VCaP (cell line): ENCODE results near the gene ANKRD26.
"Not testable (repeated sequence)": the region's sequence is repeated elsewhere in the genome, so short reads cannot be mapped to it uniquely, and the experiment has no call there.

Experiments
- H3K27ac ChIP-seq: fragments of 450-650 bp; 2 replicates; pipeline ENCODE4 v1.5.1; 2017
- TF ChIP-seq, protein P1 (sequence below): fragments of 450-650 bp; conservative IDR thresholded peaks from 2 replicates; pipeline ENCODE4 v1.5.1; 2017; ENCODE audit warnings: mild to moderate bottlenecking, moderate library complexity

Gene ANKRD26

DNA sequence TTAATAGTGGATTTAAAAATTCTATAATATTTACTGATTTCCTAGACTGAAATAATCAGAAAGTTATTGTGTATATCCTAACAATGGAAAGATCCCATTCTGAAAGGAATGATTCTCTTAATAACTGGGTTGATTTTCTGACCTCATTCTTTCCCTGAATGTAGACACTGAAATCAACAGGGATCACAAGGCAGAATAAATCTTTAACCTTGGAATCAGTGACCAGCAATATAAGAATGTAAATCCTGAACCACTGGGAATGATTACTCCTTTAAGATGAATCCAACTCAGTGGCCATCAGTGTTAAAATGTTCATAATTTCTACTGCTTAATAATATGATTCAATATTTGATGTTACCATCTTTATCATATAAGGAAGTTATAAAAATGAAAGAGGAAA is 47.6 kb downstream of the ANKRD26 start:
- TF ChIP-seq, protein P1, sequence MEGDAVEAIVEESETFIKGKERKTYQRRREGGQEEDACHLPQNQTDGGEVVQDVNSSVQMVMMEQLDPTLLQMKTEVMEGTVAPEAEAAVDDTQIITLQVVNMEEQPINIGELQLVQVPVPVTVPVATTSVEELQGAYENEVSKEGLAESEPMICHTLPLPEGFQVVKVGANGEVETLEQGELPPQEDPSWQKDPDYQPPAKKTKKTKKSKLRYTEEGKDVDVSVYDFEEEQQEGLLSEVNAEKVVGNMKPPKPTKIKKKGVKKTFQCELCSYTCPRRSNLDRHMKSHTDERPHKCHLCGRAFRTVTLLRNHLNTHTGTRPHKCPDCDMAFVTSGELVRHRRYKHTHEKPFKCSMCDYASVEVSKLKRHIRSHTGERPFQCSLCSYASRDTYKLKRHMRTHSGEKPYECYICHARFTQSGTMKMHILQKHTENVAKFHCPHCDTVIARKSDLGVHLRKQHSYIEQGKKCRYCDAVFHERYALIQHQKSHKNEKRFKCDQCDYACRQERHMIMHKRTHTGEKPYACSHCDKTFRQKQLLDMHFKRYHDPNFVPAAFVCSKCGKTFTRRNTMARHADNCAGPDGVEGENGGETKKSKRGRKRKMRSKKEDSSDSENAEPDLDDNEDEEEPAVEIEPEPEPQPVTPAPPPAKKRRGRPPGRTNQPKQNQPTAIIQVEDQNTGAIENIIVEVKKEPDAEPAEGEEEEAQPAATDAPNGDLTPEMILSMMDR = no peak
- no peak overlapping the region for H3K27ac ChIP-seq

DNA sequence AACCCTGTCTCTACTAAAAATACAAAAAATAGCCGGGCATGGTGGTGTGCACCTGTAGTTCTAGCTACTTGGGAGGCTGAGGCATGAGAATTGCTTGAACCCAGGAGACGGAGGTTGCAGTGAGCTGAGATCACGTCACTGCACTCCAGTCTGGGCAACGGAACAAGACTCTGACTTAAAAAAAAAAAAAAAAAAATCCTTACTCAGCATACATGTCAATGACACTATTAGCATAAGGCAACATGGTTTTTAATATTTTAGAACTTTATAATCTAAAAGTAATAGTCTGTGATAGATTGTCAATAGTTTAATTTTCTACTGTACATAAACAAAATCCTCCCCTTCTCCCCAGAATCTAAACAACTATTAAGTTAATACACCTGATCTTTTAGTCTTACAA is 55.0 kb downstream of the ANKRD26 start:
- not testable (repeated sequence) for H3K27ac ChIP-seq

DNA sequence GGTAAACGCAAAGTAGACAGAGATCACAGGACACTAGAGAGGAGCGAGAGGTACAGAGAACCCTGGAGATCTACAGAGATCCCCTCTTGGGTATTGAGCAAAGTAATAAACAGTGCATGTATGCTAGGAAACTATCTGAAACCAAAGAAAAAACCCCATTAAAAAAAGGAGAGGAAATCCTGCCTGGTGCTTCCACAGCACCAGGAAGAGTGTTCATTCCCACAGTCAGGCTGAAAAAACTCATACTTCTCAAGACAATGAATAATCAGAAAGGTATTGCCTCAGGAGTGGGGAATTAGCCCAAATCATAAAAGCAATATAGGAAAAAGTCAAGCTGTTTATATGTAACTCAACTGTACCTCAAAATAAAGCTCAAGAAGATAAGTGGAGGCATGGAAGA is 59.1 kb downstream of the ANKRD26 start:
- TF ChIP-seq, protein P1 = no peak
- H3K27ac ChIP-seq = no peak overlapping the region

DNA sequence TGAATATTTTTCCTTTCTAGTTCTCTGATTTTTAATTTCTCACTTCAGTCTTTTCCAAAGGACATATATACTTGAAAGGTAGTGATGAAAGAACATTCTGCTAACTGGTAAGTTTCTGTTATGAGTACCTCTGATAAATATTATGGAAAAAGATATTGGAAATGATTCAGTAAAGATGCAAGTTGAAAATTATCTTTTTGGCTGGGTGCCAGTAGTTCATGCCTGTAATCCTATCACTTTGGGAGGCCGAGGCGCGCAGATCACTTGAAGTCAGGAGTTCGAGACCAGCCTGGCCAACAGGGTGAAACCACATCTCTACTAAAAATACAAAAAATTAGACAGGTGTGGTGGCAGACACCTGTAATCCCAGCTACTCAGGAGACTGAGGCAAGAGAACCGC is 62.1 kb downstream of the ANKRD26 start:
- TF ChIP-seq, protein P1 = no peak
- H3K27ac ChIP-seq = no peak overlapping the region

DNA sequence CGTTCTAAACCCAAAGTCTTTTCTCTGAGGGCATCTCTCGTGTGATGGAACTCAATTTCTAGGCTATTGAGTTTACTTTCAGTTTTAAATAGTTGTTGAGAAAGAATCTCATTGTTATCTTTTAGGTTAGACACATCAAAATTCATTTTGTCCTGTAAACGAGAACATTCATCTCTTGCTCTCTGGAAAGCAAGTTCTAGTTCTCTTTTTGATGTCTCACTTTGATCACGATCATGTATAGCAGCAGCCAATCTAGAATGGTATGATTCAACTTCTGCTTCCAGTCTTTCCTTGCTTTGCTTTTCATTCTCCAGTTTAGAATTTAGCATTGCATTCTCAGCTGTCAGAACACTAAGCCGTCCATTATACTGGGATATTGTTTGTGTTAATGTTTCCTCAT is 65.1 kb downstream of the ANKRD26 start:
- H3K27ac ChIP-seq = no peak overlapping the region
- TF ChIP-seq, protein P1 = no peak

DNA sequence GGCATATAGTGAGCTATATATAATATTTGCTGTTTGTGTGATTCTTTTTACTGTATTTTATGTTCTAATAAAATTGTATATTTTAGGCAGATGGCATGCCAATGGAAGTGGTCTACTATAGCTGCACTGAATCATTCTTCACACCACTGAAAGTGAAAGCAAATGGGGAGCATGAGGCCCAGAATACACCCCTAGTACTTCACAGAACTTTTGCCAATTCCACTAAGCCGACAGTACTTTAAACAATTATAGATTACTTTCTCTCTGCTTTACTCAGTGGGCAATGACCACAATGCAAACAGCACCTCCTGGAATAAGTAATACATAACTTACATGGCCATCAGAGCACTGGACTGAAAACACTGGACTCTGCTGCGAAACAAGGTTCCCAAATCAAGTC is 70.2 kb downstream of the ANKRD26 start:
- H3K27ac ChIP-seq = no peak overlapping the region
- TF ChIP-seq, protein P1 = no peak

DNA sequence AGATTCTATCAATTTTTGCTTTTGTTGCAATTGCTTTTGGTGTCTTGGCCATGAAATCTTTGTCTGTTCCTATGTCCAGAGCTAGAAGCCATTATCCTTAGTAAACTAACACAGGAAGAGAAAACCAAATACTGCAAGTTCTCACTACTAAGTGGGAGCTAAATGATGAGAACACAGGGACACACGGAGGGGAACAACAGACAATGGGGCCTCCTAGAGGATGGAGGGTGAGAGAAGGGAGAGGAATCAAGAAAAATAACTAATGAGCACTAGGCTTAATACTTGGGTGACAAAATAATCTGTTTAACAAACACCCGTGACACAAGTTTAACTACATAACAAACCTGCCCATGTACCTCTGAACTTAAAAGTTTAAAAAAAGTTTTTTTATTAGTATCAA is 78.2 kb downstream of the ANKRD26 start:
- H3K27ac ChIP-seq = no peak overlapping the region
- TF ChIP-seq, protein P1 = no peak

DNA sequence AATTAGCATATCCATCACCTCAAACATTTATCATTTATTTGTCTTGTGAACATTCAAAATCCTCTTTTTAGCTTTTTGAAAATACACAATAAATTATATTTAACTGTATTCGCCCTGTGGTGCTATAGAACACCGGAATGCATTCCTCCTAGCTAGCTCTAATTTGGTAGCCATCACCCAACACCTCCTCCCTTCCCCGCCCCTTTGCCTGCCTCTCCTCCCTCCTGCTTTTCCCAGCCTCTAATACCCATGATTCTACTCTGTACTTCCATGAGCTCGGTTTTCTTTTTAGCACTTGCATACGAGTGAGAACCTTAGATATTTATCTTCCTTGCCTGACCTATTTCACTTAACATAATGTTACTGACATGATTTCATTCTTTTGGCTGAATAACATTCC is 80.1 kb downstream of the ANKRD26 start:
- H3K27ac ChIP-seq = no peak overlapping the region
- TF ChIP-seq, protein P1 = no peak
